GM21423 (cell line): ENCODE data around the gene BBS2.

Source experiments
- ATAC-seq: cut with Tn5 transposase; IDR thresholded peaks from one replicate; pipeline ENCODE4 v1.9.1; 2021; ENCODE audit warnings: mild to moderate bottlenecking, moderate library complexity; ENCODE audit not compliant: unreplicated experiment

BBS2 gene

GRCh38 chr16:56478281-56479049, 41.4 kb downstream of the BBS2 start:
- ATAC-seq: no peak

- no peak for ATAC-seq
These were observed 42.5 kb downstream of the BBS2 start for GRCh38 chr16:56477096-56477878.

DNA sequence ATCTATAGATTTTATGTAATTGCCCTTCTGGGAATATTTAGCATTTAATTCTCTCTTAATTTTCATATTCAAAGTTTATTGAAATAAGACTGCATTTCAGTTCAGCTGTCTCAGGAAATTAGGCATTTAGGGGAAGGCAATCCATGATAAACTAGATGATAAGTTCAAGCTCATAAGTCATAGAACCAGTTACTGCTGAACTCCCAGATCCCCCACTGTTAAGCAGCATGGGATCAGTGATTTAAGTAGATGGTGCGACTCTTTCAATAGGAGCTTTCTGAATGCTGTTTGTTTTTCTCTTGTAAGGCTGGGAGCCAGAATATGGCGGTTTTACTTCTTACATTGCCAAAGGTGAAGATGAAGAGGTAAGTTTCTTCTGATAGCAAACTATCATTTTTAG, 44.6 kb downstream of the BBS2 start:
- no peak for ATAC-seq

DNA sequence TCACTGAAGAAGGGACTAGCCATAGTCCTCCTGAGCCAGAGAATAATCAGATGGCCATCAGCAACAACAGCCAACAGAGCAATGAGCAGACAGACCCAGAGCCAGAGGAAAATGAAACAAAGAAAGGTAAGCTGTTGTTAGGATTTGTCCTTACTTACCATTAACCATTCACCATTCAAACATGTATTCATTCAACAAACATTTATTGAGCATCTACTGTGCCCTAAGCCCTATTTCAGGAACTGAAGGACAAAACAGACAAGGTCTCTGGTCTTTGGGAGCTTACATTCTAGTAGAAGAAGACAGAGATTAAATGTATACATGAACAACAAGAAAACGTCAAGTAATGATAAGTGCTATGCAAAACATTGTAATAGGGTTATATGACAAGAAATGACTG, 49.2 kb downstream of the BBS2 start:
- no peak for ATAC-seq

GRCh38 chr16:56470232-56470631, 49.6 kb downstream of the BBS2 start:
- no peak for ATAC-seq

DNA sequence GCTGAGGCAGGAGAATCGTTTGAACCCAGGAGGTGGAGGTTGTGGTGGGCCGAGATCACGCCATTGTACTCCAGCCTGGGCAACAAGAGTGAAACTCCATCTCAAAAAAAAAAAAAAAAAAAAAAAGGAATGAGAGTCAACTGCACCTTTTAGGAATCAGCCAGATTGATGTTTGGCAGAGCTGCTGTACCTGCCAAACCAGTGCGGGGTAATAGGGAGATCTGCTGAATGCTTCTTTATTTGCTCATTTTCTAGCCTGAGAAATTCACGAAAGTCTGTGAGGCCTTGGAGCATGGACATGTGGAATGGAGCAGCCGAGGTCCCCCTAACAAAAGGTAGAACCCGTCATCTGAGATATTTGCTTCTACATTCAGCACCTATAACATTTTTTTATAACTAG, 50.1 kb downstream of the BBS2 start:
- no peak for ATAC-seq

DNA sequence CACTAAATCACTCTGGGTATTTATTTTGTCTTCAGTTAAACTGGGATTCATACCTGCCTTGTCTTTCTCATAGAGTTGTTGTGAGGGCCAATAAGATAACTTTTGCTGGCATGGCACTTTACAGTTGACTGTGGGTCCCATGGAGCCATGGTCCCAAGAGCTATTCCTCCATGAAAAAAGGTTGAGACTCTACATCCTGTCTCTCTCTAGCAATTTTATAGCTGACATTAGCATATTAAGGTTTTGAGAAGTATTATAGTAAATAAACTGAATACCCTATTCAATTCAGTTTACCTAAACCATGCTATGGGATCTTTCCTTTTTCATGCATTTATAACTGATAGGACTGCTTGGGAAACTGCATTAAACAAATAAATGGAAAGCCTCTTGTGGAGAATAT, 51.0 kb downstream of the BBS2 start:
- no peak for ATAC-seq

DNA sequence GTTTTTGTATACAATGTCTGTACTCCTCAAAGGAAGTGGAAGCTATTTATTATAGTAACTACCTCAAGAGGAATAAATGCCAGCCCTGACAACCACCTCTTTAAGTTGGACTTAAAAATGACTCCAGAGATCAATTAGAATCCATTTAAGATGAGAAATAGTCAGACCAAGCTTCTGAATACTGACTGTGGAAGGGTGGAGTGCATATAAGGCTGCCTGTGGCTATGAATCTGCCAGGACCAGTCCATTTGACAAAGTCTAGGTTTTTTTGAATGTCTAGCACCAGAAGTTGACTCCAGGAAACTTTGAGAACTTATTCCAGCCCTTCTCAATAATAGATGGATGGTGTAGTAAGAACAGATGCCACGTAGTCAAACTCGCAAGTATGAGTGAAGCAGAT, 53.5 kb downstream of the BBS2 start:
- no peak for ATAC-seq

GRCh38 chr16:56463153-56463552, 56.7 kb downstream of the BBS2 start:
- no peak for ATAC-seq

DNA sequence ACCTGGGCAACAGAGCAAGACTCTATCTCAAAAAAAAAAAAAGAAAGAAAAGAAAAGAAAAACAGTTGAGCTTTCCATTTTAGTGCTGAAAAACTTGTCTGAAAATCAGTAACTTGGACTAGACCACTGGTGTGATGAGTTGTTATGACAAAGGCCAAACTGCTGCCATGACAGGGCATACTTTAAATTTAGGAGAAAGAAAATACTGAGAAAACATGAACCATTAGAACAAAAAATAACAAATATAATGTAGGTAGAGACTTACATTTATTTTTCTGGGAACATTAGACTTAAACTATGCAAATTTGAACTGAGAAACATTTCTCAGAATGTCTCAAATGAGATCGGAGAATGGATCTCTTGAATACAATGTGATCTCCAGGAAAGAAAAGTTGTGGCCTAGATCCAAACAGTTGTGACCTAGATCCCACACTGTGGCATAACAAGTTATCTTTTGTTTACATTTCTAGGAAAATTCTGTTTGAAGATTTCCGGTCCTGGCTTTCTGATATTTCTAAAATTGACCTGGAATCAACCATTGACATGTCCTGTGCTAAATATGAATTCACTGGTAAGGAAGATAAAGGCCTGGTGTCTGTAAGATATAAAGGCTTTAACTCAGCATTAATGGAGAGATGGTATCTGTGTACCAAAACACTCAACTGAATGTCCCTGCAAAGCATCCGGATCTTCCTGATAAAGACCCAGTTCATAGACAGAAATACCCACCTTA, 57.6 kb downstream of the BBS2 start:
- ATAC-seq: no peak

- no peak for ATAC-seq
These were observed 59.7 kb downstream of the BBS2 start for GRCh38 chr16:56460101-56460500.

- ATAC-seq: no peak
These were observed 61.8 kb downstream of the BBS2 start for GRCh38 chr16:56457927-56458470.

- ATAC-seq: peak; percentile 32
These were observed 67.8 kb downstream of the BBS2 start for GRCh38 chr16:56451753-56452689.

DNA sequence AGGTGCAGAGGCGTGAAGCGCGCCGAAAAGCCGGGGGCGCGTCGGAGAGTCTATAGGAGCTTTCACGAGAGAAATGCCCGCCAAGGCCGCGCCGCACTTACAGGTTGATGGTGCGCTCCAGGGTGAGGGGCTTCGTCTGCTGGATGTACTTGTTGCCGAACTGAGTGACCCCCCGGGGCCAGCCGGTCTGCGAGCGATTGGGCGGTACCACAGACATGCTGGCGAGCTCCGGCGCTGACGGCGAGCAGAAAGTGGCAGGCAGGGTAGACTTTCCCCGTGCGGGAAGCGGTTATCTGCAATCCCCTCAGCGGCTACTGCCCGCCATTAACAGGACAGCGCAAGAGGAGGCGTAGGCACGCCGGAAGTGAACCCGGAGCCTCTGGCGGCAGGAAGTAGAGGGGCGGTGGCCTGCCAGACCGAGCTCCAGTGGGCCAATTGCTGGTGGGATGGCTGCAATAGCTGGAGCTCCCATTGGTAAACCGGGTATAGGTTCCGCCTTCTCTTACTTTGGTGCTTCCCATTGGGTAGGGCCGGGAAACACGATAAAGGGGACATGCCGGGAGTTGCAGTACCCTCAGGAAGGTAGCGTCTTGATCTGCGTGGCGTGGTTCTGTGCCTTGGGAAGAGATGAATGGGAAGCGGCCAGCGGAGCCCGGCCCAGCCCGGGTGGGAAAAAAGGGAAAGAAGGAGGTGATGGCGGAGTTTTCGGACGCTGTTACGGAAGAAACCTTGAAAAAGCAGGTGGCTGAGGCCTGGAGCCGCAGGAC, 68.7 kb downstream of the BBS2 start, which contains the start of the genes NUDT21 and OGFOD1:
TSS of gene NUDT21 (minus strand) at position 347 of the 767 bp plus-strand sequence. CDS start at position 217, 130 bp downstream.
TSS of gene OGFOD1 (plus strand) at position 569 of the 767 bp plus-strand sequence. CDS start at position 628, 59 bp downstream.
- ATAC-seq: peak; percentile 98

DNA sequence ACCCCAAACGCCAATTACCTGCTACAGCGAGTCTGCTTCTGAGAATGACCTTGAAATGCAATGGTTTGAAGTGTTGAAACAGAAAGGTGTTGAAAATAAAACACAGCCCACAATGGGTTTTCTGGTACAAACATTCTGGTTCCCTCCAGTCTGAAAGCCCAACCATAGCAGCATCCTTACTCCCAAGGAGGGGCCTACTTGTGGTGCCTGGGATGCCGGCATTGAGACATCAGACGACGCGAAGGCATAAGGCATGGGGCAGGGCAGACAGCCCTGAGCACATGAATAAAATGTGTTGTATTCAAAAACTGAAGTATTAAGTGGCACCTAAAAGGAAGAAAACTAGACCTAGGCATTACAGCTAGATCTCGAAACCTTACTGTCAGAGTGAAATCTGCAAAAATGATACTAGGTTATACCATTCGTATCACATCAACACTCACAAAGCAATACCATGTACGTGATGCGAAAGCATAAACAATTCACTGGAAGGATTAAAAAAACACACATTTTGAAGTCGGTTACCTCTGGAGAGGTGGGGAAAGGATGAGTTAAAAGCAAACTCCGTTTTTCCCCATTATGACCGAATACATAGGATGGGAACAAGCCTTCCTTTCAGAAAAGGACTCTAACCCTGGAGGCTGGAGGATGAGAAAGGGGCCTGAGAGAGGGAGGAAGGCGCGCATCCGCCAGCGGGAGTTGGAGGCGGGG, 69.4 kb downstream of the BBS2 start:
- peak; percentile 24 for ATAC-seq

- no peak for ATAC-seq
These were observed 71.8 kb downstream of the BBS2 start for GRCh38 chr16:56448005-56448404.

- no peak for ATAC-seq
These were observed 72.5 kb downstream of the BBS2 start for GRCh38 chr16:56447286-56447685.

GRCh38 chr16:56438038-56438437, 81.8 kb downstream of the BBS2 start:
- ATAC-seq: no peak

GRCh38 chr16:56436258-56436657, 83.6 kb downstream of the BBS2 start:
- ATAC-seq: no peak
